HEK293 (cell line): ENCODE measurements around the gene OSTF1.

ENCODE experiments used
- ZNF114 ChIP-seq: fragments of 450-650 bp; formaldehyde crosslinking; IDR thresholded peaks from 2 replicates; pipeline ENCODE4 v1.5.0; 2017; ENCODE audit warnings: missing biosample characterization, missing genetic modification characterization
- ZNF324 ChIP-seq: fragments of 450-650 bp; formaldehyde crosslinking; IDR thresholded peaks from 2 replicates; pipeline ENCODE4 v1.5.1; 2016; ENCODE audit warnings: missing biosample characterization, missing genetic modification characterization
- ZNF623 ChIP-seq: fragments of 450-650 bp; formaldehyde crosslinking; IDR thresholded peaks from 2 replicates; pipeline ENCODE4 v1.5.1; 2016; ENCODE audit warnings: missing biosample characterization, missing genetic modification characterization
- TF ChIP-seq, protein P1 (sequence below): fragments of 450-650 bp; formaldehyde crosslinking; IDR thresholded peaks from 2 replicates; pipeline ENCODE4 v1.5.1; 2016; ENCODE audit warnings: missing biosample characterization, missing genetic modification characterization
- TF ChIP-seq, protein P2 (sequence below): fragments of 450-650 bp; formaldehyde crosslinking; IDR thresholded peaks from 2 replicates; pipeline ENCODE4 v1.5.1; 2016; ENCODE audit warnings: missing biosample characterization, missing genetic modification characterization
- TF ChIP-seq, protein P3 (sequence below): fragments of 450-650 bp; formaldehyde crosslinking; IDR thresholded peaks from 2 replicates; pipeline ENCODE4 v1.5.1; 2016; ENCODE audit warnings: missing biosample characterization, missing genetic modification characterization, low read depth

DNA sequence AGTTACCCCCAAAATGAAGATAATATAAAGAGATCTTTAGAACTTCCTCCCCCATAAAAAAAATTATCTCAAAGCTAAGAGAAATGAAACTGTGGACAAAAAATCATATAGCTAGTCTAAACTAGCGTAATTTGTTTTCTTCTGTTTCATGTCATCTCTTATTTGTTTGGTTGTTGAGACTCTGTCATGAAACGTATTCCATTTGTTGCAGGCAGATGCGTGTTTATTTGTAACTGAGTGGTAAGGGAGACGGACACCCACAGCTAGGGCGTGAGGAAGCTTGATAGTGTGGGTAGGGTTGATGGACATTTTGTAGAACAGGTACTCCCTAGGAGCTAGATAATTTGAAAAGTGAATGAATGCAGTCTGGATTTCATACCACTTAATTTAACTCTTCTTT lies 41.9 kb downstream of the OSTF1 start:
- TF ChIP-seq, protein P1, sequence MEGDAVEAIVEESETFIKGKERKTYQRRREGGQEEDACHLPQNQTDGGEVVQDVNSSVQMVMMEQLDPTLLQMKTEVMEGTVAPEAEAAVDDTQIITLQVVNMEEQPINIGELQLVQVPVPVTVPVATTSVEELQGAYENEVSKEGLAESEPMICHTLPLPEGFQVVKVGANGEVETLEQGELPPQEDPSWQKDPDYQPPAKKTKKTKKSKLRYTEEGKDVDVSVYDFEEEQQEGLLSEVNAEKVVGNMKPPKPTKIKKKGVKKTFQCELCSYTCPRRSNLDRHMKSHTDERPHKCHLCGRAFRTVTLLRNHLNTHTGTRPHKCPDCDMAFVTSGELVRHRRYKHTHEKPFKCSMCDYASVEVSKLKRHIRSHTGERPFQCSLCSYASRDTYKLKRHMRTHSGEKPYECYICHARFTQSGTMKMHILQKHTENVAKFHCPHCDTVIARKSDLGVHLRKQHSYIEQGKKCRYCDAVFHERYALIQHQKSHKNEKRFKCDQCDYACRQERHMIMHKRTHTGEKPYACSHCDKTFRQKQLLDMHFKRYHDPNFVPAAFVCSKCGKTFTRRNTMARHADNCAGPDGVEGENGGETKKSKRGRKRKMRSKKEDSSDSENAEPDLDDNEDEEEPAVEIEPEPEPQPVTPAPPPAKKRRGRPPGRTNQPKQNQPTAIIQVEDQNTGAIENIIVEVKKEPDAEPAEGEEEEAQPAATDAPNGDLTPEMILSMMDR, result no peak
- TF ChIP-seq ZNF623 (tag by site-specific recombination) (no peak), ZNF114 (tag by site-specific recombination) (no peak), ZNF324 (no peak)
- TF ChIP-seq, protein P2, sequence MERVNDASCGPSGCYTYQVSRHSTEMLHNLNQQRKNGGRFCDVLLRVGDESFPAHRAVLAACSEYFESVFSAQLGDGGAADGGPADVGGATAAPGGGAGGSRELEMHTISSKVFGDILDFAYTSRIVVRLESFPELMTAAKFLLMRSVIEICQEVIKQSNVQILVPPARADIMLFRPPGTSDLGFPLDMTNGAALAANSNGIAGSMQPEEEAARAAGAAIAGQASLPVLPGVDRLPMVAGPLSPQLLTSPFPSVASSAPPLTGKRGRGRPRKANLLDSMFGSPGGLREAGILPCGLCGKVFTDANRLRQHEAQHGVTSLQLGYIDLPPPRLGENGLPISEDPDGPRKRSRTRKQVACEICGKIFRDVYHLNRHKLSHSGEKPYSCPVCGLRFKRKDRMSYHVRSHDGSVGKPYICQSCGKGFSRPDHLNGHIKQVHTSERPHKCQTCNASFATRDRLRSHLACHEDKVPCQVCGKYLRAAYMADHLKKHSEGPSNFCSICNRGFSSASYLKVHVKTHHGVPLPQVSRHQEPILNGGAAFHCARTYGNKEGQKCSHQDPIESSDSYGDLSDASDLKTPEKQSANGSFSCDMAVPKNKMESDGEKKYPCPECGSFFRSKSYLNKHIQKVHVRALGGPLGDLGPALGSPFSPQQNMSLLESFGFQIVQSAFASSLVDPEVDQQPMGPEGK (tag by site-specific recombination), result no peak
- TF ChIP-seq, protein P3, sequence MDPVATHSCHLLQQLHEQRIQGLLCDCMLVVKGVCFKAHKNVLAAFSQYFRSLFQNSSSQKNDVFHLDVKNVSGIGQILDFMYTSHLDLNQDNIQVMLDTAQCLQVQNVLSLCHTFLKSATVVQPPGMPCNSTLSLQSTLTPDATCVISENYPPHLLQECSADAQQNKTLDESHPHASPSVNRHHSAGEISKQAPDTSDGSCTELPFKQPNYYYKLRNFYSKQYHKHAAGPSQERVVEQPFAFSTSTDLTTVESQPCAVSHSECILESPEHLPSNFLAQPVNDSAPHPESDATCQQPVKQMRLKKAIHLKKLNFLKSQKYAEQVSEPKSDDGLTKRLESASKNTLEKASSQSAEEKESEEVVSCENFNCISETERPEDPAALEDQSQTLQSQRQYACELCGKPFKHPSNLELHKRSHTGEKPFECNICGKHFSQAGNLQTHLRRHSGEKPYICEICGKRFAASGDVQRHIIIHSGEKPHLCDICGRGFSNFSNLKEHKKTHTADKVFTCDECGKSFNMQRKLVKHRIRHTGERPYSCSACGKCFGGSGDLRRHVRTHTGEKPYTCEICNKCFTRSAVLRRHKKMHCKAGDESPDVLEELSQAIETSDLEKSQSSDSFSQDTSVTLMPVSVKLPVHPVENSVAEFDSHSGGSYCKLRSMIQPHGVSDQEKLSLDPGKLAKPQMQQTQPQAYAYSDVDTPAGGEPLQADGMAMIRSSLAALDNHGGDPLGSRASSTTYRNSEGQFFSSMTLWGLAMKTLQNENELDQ (tag by site-specific recombination), result no peak
